HepG2 (cell line): Measurements from ENCODE around the gene ISG20L2. TPM values are rescaled to one million over a fixed set of nuclear protein-coding genes. Genes with fewer than 3 reads are reported as not detected.

Experiments used
- EED ChIP-seq: sonication (generic); formaldehyde crosslinking; IDR thresholded peaks from 2 replicates; pipeline ENCODE4 v1.5.0; 2020; ENCODE audit warnings: mild to moderate bottlenecking, missing genetic modification reagents
- HOXA7 ChIP-seq: sonication (generic); formaldehyde crosslinking; IDR thresholded peaks from 2 replicates; pipeline ENCODE4 v1.8.1; 2022; ENCODE audit warnings: mild to moderate bottlenecking, missing genetic modification reagents, moderate library complexity
- JDP2 ChIP-seq: sonication (generic); formaldehyde crosslinking; IDR thresholded peaks from 2 replicates; pipeline ENCODE4 v1.8.1; 2022; ENCODE audit warnings: missing genetic modification reagents, borderline replicate concordance
- KLF11 ChIP-seq: IDR thresholded peaks from 2 replicates; pipeline ENCODE4 v1.6.1; 2016; ENCODE audit warnings: missing compliant biosample characterization
- MYNN ChIP-seq: sonication (generic); formaldehyde crosslinking; IDR thresholded peaks from 2 replicates; pipeline ENCODE4 v1.4.0; 2020; ENCODE audit warnings: mild to moderate bottlenecking, low read depth, missing genetic modification reagents
- NCOA5 ChIP-seq: sonication (generic); formaldehyde crosslinking; IDR thresholded peaks from 2 replicates; pipeline ENCODE4 v1.4.0; 2020; ENCODE audit warnings: missing genetic modification reagents
- NONO ChIP-seq, 2 experiments: fragments of 450-650 bp in 1 of 2; sonication (generic) in 1 of 2; formaldehyde crosslinking in 1 of 2; IDR thresholded peaks in 1 of 2; conservative IDR thresholded peaks in 1 of 2; 2 replicates each; pipeline versions ENCODE4 v1.6.1 to v1.8.0; 2017 to 2022; ENCODE audit warnings: mild to moderate bottlenecking in 1 of 2, missing genetic modification reagents in 1 of 2, moderate library complexity in 1 of 2
- RERE ChIP-seq: IDR thresholded peaks from 2 replicates; pipeline ENCODE4 v1.6.1; 2016; ENCODE audit warnings: low read depth, missing genetic modification reagents, missing compliant biosample characterization
- RORA ChIP-seq: sonication (generic); formaldehyde crosslinking; IDR thresholded peaks from 2 replicates; pipeline ENCODE4 v1.5.0; 2020; ENCODE audit warnings: mild to moderate bottlenecking, missing genetic modification reagents, moderate library complexity
- SMAD9 ChIP-seq: sonication (generic); formaldehyde crosslinking; IDR thresholded peaks from 2 replicates; pipeline ENCODE4 v1.5.1; 2020; ENCODE audit warnings: mild to moderate bottlenecking, missing genetic modification reagents
- SMYD3 ChIP-seq: sonication (generic); formaldehyde crosslinking; IDR thresholded peaks from 2 replicates; pipeline ENCODE4 v1.8.1; 2023; ENCODE audit warnings: mild to moderate bottlenecking, missing genetic modification reagents
- TP53 ChIP-seq: sonication (generic); formaldehyde crosslinking; conservative IDR thresholded peaks from 2 replicates; pipeline ENCODE4 v1.4.0; 2020; ENCODE audit warnings: missing genetic modification reagents
- ZBTB3 ChIP-seq: sonication (generic); formaldehyde crosslinking; IDR thresholded peaks from 2 replicates; pipeline ENCODE4 v1.4.0; 2020; ENCODE audit warnings: low read depth, mild to moderate bottlenecking, moderate library complexity, missing genetic modification reagents, borderline replicate concordance
- ZBTB42 ChIP-seq: sonication (generic); formaldehyde crosslinking; IDR thresholded peaks from 2 replicates; pipeline ENCODE4 v1.5.0; 2020; ENCODE audit warnings: mild to moderate bottlenecking, missing genetic modification reagents
- ZNF329 ChIP-seq: sonication (generic); formaldehyde crosslinking; IDR thresholded peaks from 2 replicates; pipeline ENCODE4 v1.9.0; 2021; ENCODE audit warnings: low read depth, mild to moderate bottlenecking, missing genetic modification reagents
- ZNF552 ChIP-seq: sonication (generic); formaldehyde crosslinking; IDR thresholded peaks from 2 replicates; pipeline ENCODE4 v1.9.0; 2022; ENCODE audit warnings: missing genetic modification reagents, mild to moderate bottlenecking, borderline replicate concordance
- ZNF749 ChIP-seq: sonication (generic); formaldehyde crosslinking; IDR thresholded peaks from 2 replicates; pipeline ENCODE4 v1.8.0; 2022; ENCODE audit warnings: mild to moderate bottlenecking, missing genetic modification reagents, moderate library complexity, borderline replicate concordance
- polyA plus RNA-seq, 8 experiments: library from polyadenylated mRNA; depleted of rRNA in 3 of 8; stranded (reverse) in 7 of 8; unstranded in 1 of 8; fragments of >200 nt; fragmentation: Illumina TruSeq in 4 of 8; extraction: Trizol in 4 of 8; gene quantifications; 2 replicates each; pipeline versions ENCODE4 v1.2.1 to v1.2.3, GENCODE V29; 2011 to 2016; ENCODE audit warnings: low read depth in 4 of 8, missing spikeins in 1 of 8, mixed read lengths in 1 of 8; ENCODE audit not compliant: insufficient read depth in 1 of 8
- total RNA-seq, 5 experiments: library from RNA; depleted of rRNA; stranded (reverse); fragments of >200 nt; fragmentation: Illumina TruSeq; extraction: Trizol; gene quantifications; 2 replicates each; pipeline ENCODE4 v1.2.3, GENCODE V29; 2016; ENCODE audit warnings: low read depth in 1 of 5
- TF ChIP-seq, protein P1 (sequence below): sonication (generic); formaldehyde crosslinking; IDR thresholded peaks from 2 replicates; pipeline ENCODE4 v1.4.0; 2020; ENCODE audit warnings: missing genetic modification reagents
- TF ChIP-seq, protein P2 (sequence below), 2 experiments: sonication (generic) in 1 of 2; formaldehyde crosslinking in 1 of 2; IDR thresholded peaks; 2 replicates each; pipeline versions ENCODE4 v1.4.0 to v1.6.1; 2016 to 2020; ENCODE audit warnings: borderline replicate concordance in 1 of 2, low read depth in 1 of 2, mild to moderate bottlenecking in 1 of 2, missing genetic modification reagents in 1 of 2

The ISG20L2 gene
- total and polyA plus RNA-seq, 2 of the 13 experiments (the other 11 are each of a cell fraction or from before 2014, with no cell fraction given) = 19.8 to 21.3 TPM

DNA sequence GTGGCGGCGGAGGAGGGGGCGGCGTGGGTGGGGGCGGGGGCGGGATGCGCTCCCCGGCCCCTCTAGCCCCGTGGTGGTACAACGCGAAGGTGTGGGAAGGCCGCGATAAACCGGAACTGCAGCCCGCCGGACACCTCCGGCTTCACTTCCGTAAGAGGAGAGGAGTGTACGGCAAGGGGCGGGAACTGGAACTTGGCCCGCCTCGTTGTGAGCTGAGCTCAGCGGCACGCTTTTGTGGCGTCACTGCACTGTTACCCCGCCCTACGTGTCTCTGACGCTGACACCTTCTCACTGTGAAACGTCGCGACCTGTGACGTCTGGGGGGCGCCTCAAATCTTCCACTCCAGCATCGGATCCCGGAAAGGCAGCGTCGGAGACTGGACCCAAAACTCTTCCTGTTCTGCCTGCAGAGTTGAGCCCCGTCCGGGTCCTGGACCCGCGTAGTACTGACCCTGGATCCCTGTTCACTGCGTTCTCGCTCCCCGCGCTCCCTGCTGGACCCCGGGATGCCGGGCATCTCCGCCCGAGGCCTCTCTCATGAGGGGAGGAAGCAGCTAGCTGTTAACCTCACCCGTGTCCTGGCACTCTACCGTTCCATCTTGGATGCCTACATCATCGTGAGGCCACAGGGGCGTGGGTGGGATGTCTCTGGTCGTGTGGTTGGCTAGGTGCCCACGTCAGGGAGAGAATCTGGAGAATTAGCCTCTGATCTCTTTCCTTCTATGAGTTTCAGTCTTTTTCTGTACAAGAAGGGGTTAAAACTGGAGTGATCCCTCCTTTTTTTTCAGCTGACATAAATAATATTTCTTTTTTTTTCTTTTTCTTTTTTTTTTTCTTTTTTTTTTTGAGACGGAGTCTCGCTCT, at the start of gene ISG20L2 (continued):
- TF ChIP-seq TP53 (CRISPR knock-in tag) = 0 out of 2 replicates have a peak, but pooled peaks have one; percentile 28
- no peak for TF ChIP-seq EED (CRISPR knock-in tag)
- no peak for TF ChIP-seq NCOA5 (CRISPR knock-in tag)
- no peak for TF ChIP-seq RERE (CRISPR knock-in tag)
- no peak for TF ChIP-seq JDP2
- TF ChIP-seq SMYD3 (CRISPR knock-in tag) = no peak
- no peak for TF ChIP-seq MYNN (CRISPR knock-in tag)
- TF ChIP-seq, protein P1, sequence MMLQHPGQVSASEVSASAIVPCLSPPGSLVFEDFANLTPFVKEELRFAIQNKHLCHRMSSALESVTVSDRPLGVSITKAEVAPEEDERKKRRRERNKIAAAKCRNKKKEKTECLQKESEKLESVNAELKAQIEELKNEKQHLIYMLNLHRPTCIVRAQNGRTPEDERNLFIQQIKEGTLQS (CRISPR knock-in tag) = no peak
- TF ChIP-seq RORA (CRISPR knock-in tag) = no peak
- TF ChIP-seq, protein P2, sequence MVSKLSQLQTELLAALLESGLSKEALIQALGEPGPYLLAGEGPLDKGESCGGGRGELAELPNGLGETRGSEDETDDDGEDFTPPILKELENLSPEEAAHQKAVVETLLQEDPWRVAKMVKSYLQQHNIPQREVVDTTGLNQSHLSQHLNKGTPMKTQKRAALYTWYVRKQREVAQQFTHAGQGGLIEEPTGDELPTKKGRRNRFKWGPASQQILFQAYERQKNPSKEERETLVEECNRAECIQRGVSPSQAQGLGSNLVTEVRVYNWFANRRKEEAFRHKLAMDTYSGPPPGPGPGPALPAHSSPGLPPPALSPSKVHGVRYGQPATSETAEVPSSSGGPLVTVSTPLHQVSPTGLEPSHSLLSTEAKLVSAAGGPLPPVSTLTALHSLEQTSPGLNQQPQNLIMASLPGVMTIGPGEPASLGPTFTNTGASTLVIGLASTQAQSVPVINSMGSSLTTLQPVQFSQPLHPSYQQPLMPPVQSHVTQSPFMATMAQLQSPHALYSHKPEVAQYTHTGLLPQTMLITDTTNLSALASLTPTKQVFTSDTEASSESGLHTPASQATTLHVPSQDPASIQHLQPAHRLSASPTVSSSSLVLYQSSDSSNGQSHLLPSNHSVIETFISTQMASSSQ (IDR thresholded peaks at IDR 0.05; ENCODE audit: low read depth) = no peak
- TF ChIP-seq, protein P2 (CRISPR knock-in tag; IDR thresholded peaks at IDR 0.05; ENCODE audit: borderline replicate concordance) = no peak
- no peak for TF ChIP-seq ZBTB42 (CRISPR knock-in tag)
- no peak for TF ChIP-seq ZNF552
- TF ChIP-seq HOXA7 (CRISPR knock-in tag) = no peak
- no peak for TF ChIP-seq ZNF749
- TF ChIP-seq NONO (IDR thresholded peaks at IDR 0.05) = no peak
- TF ChIP-seq NONO (CRISPR knock-in tag; conservative IDR thresholded peaks at IDR 0.05) = peak; percentile 31; the same call in 1 of the 2 replicates
- peak; percentile 66; the same call in 1 of the 2 replicates for TF ChIP-seq KLF11 (CRISPR knock-in tag)
- no peak for TF ChIP-seq SMAD9 (CRISPR knock-in tag)
- no peak for TF ChIP-seq ZNF329 (CRISPR knock-in tag)
- no peak for TF ChIP-seq ZBTB3 (CRISPR knock-in tag)
